ENCODE results near the gene ITGB1.

GRCh38 chr10:32905466-32905865 lies 52.6 kb downstream of the ITGB1 start:
- TF ChIP-seq EZH2phosphoT487 (IDR thresholded peaks at IDR 0.05; ENCODE audit: insufficient read depth, low read depth) (no peak), EZH2 (IDR thresholded peaks at IDR 0.05; ENCODE audit: insufficient read depth, poor library complexity, severe bottlenecking) (no peak)
